GM13977 (cell line): ENCODE results near the gene C10orf120.

ENCODE experiments used
- DNase-seq: peaks from one replicate; pipeline ENCODE4 v3.0.0; 2012; ENCODE audit warnings: low spot score
- in situ Hi-C: fragments of 300-500 bp; cut with MboI; formaldehyde crosslinking; loops from one replicate; pipeline ENCODE4 v1.12.0; 2022; ENCODE audit warnings: low sequenced_read_pairs, low pct_unique_long_range_greater_than_20kb, mixed read lengths, inconsistent platforms; ENCODE audit not compliant: unreplicated experiment
- TF ChIP-seq, protein P1 (sequence below): IDR thresholded peaks from 2 replicates; pipeline ENCODE4 v1.5.1; 2012; ENCODE audit warnings: mild to moderate bottlenecking, control low read depth; ENCODE audit not compliant: insufficient read depth; ENCODE audit errors: extremely low read depth, missing control alignments

The C10orf120 gene

DNA sequence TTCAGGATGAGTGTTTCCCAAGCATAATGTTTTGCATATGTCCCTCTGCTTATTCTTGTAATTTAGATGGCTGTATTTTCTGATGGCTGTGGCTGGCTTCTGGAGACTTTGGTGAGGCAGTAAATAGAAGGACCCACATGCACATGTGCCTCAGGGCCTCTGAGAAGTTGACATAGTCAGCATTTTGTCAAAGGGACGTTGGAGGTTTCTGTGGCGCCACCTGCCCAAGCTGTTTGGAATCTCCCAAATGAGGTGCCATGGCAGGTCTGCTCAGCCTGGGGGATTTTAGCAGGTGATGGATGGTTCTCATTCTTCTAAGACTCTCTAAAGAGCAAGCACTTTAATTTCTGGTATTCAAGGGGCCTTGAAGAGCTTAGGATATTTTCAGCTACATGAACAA is 29.8 kb downstream of the C10orf120 start:
- TF ChIP-seq, protein P1, sequence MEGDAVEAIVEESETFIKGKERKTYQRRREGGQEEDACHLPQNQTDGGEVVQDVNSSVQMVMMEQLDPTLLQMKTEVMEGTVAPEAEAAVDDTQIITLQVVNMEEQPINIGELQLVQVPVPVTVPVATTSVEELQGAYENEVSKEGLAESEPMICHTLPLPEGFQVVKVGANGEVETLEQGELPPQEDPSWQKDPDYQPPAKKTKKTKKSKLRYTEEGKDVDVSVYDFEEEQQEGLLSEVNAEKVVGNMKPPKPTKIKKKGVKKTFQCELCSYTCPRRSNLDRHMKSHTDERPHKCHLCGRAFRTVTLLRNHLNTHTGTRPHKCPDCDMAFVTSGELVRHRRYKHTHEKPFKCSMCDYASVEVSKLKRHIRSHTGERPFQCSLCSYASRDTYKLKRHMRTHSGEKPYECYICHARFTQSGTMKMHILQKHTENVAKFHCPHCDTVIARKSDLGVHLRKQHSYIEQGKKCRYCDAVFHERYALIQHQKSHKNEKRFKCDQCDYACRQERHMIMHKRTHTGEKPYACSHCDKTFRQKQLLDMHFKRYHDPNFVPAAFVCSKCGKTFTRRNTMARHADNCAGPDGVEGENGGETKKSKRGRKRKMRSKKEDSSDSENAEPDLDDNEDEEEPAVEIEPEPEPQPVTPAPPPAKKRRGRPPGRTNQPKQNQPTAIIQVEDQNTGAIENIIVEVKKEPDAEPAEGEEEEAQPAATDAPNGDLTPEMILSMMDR: no peak
- no peak for DNase-seq
- in situ Hi-C loops: no loop called here

DNA sequence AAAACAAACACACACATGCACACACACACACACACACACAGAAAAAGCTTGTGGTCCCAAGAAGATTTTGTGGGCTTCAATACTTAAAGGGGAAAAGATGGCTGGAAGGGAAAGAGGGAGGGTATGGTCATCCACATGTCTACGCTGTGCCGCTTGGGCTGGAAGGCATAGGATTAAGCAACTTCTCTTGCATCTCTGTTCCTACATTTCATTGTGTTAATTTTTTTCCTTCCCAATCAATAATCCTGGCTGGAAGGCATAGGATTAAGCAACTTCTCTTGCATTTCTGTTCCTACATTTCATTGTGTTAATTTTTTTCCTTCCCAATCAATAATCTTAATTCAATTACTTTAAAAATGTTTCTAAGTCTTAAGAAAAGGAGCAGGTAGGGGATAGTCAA is 30.6 kb downstream of the C10orf120 start:
- no peak for DNase-seq
- TF ChIP-seq, protein P1: no peak
- in situ Hi-C loops: no loop called here

DNA sequence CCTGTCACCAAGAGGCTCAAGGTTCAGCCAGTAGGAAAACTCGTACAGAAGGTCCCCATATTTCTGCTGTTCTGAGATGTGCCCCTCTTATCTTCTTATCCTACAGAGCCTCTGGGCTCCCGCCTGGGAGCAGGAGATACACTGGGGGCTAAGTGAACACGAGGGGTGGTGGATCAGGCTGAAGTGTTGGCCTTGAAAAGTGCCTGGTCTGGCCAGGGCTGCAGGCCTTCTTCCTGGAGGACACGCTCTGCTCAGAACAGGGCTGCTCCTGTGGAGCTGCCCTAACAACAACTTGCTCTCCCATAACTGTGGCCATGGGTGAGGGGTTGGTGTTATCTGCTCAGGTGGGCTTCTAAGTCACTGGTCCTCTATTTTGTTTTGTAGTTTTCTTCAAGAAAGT is 33.7 kb downstream of the C10orf120 start:
- in situ Hi-C loops: no loop called here
- DNase-seq: no peak
- TF ChIP-seq, protein P1: no peak

DNA sequence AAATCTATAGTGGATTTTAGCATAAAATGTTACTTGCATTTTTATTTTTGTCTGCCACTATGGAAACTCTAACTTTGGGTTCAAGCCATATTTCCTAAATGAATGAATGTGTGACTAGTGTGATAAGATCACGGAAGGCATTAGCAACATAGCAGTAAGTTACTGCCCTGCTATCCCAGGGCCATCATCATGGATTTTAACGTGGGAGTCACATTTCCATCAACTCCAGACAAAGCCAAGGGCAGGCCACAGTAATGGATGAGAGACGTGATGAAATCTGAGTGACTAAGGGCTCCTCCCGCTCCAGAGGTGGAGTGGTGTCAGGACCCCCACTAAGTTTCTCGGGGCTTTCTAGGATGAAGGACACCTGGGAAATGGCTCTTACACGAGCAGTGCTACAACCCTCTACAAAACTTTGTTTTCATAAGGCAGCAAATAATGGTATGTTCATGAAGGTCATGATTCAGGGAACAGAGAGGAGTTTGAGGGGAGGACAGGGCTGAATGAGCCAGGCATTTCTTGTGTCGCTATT is 34.3 kb downstream of the C10orf120 start:
- in situ Hi-C loops: no loop called here
- DNase-seq: no peak
- TF ChIP-seq, protein P1: no peak

DNA sequence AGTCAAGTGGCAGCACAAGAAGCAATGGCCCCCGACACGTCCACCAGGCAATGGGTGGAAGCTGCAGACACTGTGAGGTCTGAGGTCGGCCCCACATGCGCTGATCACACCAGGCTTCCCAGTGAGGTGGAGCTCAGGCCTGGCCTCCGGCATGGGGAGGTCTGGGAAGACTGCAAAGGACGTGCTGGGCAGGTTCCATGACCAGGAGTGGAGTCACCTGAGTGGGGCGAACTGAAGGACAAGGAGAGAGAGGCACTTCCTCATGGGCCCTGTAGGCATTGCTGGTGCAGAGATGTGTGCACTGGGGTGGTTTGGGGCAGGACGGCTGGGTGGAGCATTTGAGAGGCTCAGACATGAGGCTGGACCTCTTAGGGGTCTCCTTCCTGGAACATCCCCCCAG is 35.1 kb downstream of the C10orf120 start:
- DNase-seq: no peak
- TF ChIP-seq, protein P1: no peak
- in situ Hi-C loops: no loop called here

DNA sequence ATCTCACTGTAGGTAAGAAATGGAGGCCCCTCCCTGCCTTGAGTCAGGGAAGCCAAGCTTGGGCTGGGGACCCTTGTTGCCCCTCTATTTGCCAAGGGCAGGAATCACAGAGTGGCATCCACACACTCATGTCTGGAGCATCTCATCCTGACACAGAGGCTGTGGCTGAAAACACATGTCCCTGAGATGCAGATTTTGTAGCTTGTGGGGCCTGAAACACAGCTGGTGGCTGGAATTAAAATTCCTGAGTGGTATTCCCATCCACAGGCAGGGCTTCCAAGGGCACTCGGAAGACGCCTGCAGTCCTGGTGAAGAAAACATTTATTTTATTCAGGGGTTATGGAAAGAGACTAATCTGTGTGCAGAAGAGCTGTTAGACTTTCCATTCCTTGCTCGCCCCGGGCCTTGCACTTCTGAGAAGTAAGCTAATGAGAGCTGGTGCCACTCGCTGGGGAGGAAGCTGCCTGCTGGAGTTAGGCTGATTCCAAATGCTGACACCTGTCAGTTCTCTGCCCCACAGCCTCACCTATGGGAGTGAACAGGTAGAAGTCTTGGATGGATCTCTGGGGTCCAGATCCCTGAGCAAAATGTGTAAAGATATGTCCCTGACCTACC is 36.0 kb downstream of the C10orf120 start:
- TF ChIP-seq, protein P1: no peak
- DNase-seq: no peak
- in situ Hi-C loops: no loop called here
